Superior temporal gyrus (tissue), 1 donor: ENCODE data around the gene RPS14.

Experiments used
- DNase-seq: peaks from one replicate; pipeline ENCODE4 v3.0.0-alpha.2; 2016; ENCODE audit errors: extremely low spot score

Gene RPS14

DNA sequence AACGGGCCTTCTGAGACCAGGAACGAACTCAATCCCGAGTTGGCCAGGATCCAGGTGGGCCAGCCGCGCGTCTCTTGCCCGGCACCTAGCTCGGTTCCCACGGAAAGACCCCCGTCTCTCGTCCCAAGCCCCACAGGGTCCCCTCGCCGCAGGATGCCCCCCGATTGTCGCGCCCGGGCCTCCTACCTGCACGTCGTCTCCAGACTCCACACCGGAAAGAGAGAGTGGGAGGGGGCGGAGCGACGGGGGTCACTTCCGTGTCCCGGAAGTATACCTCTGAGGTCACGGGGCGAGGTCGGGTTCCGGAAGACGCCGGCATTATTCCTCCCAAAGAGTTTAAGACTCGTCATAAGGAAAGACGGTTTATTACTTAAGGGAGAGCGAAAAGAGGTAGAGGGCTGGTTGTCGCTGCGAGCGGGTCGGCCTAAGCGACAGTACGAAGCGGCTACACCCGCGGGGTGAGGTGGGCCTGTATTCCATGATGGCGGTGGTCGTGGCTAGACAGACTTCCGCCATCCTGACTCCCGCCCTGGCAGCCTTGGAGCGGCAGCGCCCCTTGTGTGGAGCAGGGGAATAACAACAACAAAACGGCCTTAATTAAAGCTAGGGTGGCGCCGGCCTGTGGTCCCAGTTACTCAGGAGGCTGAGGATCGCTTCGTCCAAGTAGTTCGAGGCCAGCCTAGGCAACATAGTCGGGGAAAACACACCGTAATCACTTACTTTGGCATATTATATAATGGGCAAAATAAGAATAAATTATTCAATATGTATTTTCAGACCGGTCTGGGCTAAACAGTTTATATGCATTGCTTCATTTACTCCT lies at the start of gene RPS14:
Gene RPS14, minus strand, starts transcription at position 223 of the 823 bp plus-strand sequence. CDS start 2,006 bp downstream, outside the sequence.
- DNase-seq: peak; percentile 95

DNA sequence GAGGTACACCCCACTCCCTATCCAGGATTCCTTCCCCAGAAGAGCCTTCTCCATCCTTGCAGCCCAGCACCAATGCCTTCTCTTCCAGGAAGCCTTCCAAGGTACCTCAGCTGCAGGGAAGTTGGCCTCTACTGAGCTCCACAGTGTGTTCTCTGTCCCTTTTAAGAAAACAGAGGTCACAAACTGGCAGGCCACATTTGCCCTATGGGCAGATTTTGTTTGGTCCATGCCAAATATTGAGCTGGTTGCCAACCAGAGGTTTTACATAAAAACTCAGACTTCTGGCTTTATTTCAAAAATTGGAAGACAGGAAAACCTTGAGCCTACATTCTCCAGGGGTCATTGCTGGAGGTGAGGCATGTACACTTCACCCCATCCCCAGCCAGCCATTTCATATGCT lies 49.4 kb upstream of the RPS14 start:
- DNase-seq: no peak

DNA sequence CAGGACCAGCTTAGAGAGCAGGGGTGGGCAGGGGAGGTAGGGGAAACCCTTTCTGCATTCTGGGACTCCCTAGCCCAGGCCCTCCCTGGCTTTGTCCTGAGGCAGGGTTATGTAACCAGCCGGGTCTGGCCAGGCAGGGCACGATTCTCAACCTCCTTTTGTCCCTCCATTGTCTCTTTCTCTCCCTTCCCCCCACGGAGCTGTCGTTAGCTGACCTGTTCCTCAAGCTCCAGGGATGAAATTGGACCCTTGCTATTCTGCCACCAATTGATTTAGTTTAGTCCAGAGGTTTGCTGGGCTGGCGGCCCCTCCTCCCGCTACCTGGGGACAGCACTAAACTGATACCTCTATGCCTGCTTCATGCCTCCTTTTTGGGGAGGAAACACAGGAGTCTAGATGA lies 49.0 kb upstream of the RPS14 start:
- DNase-seq: peak; percentile 65

DNA sequence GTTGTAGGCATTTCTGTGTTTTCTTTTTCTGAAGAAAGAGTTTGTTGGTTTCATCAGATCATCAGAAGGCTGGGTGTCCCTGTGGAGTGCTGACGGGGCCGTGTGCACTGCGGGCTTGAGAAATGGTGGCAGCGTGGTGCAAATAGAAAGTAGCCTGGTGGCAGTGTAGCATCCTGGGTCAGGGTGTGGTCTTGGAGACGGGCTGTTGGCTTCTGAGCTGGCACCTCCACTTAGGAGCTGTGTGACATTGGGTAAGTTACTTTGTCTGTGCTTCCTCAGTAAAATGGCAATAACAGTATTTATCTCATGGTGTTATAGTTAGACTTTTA lies 48.4 kb upstream of the RPS14 start:
- no peak for DNase-seq

DNA sequence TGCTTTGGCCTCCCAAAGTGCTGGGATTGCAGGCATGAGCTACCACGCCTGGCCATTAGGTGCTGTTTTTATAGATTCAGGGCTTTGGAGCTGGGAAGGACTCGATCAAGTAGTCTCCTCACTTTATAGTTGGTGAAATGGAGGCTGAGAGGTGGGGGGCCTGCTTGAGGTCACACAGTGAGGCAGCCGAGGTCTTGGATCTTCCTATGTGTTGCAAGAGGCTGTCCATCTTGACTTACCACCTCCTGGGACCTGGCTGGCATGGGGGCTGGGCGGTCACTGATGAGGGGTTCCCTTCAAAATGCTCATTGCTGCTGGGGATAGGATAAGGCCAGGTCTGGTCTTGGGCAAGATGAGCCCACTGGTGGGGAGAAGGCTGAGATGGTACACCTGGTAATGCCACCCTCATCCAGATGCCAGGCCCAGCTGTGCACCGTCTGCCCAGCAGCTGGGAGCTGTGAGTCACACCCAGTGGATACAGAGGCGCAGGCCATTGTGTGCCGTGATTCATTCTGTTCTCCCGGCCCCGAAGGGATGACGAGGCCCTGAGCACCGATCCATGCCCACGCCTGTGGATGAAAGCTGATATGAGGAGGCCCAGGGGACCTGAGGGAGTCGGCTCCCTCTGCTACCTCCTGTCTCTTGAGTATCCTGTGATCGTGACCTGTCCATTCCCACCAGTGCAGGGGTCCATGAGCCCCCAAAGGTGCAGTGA lies 47.9 kb upstream of the RPS14 start:
- DNase-seq: peak; percentile 84

DNA sequence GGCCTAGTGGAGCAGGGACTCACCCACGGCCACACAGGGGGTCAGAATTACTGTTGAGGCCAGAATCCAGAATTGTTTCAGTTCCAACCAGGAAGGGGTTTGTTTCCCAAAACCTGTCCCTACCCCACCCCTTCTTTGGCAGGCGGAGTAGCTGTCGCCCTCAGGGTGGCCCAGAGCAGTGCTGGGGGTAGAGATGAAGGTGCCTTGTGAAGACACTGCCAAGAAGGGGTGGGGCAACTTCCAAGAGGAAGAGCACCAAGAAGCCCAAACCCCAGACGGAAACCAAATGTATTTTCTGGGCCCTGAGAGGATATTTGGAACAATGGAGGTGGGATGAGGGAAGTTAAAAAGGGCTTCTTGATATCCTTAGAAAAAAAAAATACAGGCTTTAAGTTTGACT lies 47.0 kb upstream of the RPS14 start:
- DNase-seq: no peak

DNA sequence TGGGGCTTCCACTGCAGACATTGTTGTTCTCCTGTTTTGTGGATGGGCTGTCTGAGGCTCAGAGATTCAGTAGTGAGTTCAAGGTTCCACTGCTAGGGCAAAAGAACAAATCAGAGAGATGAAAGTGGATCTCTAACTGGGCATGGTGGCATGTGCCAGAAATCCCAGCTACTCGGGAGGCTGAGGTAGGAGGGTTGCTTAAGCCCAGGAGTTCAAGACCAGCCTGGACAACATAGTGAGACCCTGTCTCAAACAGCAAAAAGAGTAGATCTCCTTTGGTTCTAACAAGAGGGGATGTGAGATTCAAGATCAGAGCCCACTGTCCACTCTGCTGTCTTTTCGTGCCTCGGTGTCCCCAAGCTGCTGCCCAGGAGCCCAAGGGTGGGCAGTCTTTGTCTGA lies 46.6 kb upstream of the RPS14 start:
- no peak for DNase-seq

DNA sequence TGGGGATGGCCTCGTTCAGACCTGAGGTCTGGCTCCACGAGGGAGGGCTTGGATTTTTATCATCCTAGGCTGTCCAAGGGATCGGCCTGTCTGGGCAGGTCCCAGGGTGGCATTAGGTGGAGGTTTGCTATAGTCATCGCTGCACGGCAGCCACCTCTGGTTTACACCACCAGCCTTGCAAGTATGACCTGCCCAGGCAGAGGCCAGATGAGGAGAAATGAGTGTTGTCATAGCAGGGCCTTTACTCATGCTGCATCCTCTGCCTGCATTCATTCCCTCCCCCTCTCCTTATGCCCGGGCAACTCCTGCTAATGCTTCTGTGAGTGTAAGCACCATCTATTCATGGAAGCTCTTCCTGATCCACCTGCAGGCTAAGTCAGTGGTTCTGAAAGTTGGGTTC lies 43.1 kb upstream of the RPS14 start:
- no peak for DNase-seq

DNA sequence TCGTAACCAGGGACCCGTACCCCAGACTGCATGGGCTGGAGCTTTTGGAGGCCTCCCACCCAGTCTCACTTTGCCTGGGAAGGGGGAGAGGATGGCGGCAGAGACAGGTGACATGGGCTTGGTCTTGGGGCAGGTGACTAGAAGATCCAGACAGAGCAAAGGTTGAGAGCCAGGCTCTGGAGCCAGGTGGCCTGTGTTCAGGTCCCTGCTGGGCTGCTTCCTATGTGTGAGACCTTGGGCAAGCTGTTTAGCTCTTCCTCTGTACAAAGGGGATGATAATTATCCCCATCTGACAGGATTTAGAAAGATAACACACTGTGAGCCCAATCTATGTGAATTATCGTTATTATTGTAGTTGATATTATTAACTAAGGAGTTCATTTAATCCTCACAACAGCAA lies 42.3 kb upstream of the RPS14 start:
- no peak for DNase-seq

DNA sequence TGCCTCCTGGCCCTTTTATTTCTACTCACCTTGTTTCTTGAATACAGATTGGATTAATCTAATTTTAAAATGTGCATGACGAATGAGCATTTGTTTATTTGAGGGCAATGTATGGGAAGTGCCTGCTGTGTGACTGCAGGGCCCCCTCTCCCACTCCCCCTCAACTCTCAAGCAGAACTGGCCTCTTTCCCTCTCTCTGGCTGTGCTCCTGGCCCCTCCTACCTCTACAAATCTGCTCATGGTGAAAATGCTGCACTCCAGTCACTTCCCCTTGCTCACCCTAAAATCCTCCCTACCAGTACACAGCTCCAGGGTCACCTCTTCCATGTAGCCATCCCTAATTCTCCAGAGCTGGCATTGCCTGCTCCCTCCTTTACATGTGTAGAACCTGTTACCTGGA lies 41.2 kb upstream of the RPS14 start:
- DNase-seq: no peak

DNA sequence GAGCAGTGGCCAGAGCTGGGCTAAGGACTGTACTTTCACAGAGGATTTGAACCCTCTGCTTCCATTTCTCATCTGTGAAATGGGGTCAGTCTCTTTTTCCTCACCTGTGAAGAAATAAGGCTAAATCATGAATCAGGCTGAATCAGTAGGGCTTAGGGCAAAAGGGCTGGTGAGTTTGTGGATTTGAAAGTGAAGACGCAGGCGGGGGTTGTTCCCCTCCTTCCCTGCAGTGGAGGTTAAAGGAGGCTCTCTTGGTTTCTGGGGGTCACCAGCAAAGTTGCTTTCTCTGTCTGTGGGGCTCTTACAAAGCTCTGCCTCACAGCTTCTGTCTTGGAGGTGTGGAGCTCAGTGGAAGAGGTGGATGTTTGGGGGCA lies 40.7 kb upstream of the RPS14 start:
- DNase-seq: no peak

DNA sequence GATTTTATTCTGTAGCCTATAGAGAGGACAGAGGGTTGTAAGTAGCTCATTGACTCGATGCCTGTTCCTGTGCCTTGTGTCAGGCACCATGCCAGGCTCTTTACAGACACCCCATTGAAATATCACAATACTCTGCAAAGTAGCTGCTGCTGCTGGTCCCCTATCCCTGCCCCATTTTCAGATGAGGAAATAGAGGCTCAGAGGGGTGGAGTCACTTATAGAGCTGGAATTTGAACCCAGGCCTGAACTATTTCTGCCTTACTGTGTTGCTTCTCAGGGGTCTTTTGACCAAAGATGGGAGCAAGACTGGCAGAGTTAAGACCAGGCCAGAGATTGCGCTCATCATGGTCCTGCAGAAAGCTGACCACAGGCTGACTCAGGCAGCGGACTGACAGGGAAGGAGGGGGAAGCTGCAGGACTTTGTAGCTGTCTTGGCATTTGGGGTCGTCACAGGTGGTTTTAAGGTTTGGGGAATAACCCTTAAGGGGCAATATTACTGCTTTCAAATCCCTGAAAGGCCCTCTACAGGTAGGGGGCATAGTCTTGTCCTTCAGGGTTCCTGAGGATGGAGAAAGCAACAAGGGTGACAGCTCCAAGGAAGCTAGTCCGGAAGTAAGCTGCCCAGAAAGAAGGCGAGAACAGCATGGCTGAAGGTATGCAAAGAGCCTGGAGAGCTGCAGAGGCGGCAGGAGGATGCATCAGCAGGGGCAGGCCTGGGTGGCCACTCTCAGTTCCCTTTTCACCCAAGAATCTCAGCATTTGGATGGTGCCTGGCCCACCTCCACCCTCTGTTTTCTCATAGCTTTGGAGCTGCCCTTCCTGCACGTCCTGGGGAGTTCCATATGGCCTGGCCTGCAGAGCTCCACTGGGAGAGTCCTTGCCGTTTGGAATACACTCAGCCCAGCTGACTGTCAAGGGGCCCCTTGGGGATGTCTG lies 40.1 kb upstream of the RPS14 start:
- DNase-seq: peak; percentile 85

DNA sequence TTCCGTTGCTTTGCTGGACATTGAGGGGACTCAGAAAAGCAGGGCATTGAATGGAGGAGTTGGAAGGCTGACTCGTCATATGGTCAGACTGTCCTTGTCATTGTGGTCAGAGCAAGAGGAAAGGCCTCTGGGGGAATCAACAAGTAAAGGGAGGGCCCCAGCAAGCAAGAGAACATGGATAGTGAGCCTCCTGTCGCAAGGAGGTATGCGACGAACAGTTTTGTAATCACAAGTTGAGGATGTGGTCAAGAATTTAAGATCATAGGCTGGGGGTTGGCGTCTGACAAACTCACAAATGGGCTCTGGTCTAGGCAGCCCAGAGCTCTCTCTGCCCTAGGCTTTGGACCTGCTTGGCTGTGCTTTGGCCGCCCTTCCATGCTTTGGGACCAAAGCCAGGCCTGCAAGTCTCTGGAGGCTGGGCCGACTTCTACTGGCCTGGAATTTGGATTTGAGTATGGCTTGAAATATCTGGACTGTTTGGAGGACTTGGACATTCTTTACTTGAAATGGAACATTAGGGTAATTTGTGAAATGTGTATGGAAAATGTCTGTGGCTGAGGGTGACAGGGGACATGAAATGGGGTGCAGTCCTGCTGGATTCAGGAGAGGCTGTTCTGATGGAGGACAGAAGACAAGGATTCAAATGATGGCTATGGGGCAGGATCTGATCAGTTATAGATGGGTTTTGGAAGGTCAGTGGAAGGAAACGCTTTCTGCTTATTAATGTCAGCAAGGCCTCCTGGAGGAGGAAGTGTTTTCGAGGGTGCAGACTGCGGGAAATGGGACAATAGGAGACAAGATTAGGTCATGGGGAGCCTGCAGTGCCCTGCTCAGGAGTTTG lies 39.2 kb upstream of the RPS14 start:
- DNase-seq: peak; percentile 71

DNA sequence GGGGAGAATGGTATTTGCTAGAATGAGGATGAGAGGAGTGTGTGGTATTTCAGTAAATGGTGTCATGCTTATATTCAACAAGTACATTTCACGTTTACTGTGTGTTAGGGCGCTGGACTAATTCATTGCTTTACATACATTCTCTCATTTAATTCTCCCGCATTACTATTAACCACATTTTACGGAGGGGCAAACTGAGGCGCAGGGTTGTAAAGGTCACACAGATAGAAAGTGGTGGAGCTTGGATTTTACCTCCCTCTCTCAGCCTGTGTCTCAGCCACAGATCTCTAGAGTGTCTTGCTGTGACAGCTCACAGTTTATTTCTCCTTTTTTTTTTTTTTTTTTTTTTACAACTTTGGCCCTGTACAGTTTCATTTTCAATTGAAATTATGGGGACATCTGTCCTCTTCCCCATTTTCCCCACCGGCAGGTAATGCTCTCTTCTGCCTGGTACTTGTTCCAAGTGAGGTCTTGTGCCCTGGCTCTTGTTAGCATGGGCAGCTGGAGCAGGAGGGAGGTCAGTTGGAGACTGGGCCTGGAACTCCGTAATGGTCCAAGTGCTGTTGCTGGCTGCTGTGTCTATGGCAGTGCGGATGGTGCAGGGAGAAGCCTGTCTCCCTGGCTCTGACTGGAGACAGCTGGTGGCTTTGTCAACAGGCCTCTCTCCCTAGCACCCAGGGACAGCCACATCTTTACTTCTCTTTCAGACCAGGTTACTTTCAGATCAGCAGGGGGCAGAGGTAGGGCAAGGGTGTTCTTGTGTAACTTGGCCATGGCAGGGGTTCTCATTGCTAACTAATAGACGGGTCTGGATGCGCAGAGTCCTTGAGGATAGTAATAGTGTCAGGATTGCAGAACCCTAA lies 37.9 kb upstream of the RPS14 start:
- DNase-seq: peak; percentile 78

DNA sequence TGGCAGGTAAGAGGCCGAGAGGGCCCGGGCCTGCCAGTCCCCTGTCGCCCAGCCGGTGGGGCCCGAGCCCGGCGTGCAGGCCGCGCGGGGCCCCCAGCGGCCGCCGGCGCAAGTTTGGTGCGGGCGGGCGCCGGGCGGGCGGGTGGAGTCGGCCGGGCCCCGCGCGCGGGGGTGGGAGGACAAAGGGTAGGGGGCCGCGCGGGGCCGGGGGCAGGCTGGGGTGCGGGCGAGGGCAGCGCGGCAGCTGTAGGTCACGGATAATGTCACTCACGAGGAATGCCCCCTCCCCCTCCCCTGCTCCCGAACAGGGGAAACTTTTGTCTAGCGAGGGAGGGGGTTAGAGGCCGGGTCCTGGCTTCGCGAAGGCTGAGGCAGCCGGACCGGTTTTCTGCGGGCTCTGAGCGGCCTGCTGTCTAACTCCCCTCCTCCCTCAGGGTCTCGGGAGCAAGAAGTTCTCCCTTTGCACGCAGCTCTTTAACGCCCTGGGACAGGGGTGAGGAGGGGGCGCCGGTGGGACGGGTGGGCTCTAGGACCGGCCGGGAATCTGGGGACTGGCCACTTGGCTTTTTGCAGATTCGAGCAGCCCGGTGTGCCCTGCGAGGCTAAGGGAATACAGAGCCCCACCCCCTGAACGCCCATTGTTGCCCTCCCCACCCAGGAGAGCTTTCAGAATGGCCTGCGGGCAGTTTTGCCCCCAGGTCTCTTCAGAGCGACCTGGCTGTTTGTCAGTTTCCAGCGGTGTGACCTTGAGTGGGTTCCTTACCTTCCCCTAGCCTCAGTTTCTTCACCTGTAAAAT lies 37.1 kb upstream of the RPS14 start:
- peak; percentile 38 for DNase-seq

DNA sequence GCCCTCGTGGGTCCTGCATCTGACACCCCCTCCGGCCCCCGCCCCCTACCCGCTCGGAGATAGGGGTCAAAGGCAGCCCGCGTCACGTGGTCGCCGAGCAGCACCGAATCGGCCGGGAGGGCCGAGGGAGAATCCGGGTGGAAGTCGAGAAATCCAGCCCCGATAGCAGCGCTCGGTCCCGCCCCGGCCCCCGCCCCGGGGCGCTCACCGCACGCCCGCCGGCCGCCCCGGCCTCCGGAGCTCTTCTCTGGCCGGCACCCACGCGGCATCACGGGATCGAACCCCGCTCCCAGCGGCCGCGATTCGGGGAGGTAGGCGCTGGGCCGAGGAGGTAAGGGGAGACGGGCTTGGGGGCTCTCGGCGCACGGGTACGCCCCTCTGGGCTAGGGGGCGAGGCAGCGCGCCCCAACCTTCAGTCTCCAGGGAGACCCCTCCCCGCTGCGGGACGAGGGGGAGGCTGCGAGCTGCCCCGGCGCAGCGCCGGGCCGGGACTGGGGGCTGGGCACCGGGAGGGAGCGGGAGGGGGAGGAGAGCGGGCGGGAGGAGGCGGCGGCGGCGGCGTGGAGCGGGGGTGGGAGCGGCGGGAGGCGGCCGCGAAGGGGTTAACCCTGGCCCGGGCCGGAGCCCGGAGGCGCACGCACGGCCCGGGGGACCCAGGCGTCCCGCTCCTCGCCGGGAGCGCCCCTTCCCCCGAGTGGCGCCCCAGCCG lies 36.3 kb upstream of the RPS14 start:
- DNase-seq: peak; percentile 30

DNA sequence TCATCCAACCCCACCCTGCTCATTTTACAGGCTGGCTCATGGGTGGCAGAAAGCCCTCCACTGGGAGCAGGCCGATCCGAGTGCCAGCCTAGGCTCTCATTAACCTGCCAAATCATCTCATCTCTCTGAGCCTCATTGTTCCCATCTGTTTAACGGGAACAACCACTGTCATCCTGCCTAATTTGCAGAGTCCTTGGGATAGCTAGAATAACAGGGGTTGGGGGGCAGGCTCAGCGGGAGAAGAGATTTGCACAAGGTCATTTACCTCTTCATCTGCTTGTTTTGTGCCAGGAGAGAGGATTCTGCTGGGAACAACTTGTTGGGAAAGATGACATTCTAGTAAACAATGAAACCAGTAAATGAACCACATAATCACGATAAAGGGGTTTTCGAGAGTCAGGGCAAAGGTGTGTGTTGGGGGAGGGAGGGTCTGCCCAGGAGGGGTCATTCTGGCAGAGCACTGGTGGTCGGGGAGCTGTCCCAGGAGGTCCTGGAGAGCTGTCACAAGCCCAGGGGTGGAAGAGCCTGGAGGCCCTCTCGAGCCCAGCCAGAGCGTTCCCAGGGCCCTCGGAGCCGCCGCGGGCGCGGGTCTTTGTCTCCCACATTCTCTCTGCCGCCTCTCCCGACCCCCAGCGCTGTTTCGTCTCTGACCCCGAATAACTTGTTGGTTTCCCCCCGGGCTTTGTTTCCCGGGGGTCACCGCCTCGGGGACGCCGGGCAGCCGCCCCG lies 35.6 kb upstream of the RPS14 start:
- DNase-seq: no peak

DNA sequence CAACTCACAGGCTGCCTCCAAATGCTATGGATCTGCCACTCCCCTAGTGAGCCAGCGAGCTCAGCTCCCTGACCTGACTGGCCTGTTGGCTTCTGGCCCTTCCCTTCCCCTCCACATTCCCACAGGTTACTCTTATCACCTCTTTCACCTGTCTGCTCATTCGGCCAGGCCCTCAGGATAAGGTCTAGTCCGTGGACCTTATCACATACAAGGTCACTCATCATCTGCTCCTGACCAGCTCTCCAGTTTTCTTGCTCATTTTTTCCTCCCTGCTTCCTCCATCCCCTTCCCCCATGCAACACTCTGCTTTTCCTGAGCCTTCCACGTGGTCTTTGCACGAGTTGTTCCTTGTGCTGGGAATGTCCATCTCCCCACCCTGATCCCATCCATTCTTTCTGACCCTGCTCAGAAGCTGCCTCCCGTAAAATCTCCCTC lies 32.5 kb upstream of the RPS14 start:
- no peak for DNase-seq

DNA sequence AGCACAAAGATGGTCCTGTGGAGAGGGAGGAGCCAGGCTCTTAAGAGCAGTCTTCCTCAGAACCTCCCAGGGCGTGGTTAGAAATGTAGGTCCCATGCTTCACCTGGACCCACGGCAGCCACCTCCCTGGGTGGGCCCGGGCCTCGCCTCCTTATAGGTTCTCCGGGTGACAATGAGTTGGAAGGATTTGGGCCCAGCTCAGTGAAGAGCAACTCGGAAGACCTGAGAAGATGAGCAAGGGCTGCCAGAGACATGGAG lies 32.1 kb upstream of the RPS14 start:
- DNase-seq: no peak
